Keratinocyte (primary cell): ENCODE measurements around the gene FKBP1A. TPM values are rescaled to one million over a fixed set of nuclear protein-coding genes. Genes with fewer than 3 reads are reported as not detected.

ENCODE experiments used
- DNase-seq: peaks from one replicate; pipeline ENCODE4 v3.0.0-alpha.2; 2011; ENCODE audit warnings: low read depth, missing footprints, low spot score
- FAIRE-seq: peaks from 2 replicates; lab custom pipeline; 2011; peaks lifted over from hg19 to GRCh38; lab: Jason Lieb, UNC
- H2AFZ ChIP-seq: 2 replicates; pipeline ENCODE4 v1.6.0; 2012; ENCODE audit warnings: low read length, control low read depth, inconsistent platforms; ENCODE audit not compliant: control insufficient read depth
- H3K27ac ChIP-seq: 2 replicates; pipeline ENCODE4 v1.5.1; 2011; ENCODE audit warnings: low read length; ENCODE audit not compliant: control insufficient read depth, insufficient read depth
- H3K27me3 ChIP-seq: 3 replicates; pipeline ENCODE4 v1.6.0; 2011; ENCODE audit warnings: low read length; ENCODE audit not compliant: control insufficient read depth, insufficient read depth; ENCODE audit errors: extremely low read depth
- H3K36me3 ChIP-seq, 2 experiments: 2 replicates in 1 of 2; 3 replicates in 1 of 2; pipeline ENCODE4 v1.5.1; 2011; ENCODE audit warnings: low read length in 2 of 2, mild to moderate bottlenecking in 1 of 2; ENCODE audit not compliant: control insufficient read depth in 2 of 2, insufficient read depth in 2 of 2; ENCODE audit errors: extremely low read depth in 1 of 2
- H3K4me1 ChIP-seq: 3 replicates; pipeline ENCODE4 v1.5.1; 2011; ENCODE audit warnings: low read length; ENCODE audit not compliant: control insufficient read depth, insufficient read depth; ENCODE audit errors: extremely low read depth
- H3K4me2 ChIP-seq: 3 replicates; pipeline ENCODE4 v1.6.0; 2011; ENCODE audit warnings: low read depth, low read length; ENCODE audit not compliant: control insufficient read depth, insufficient read depth; ENCODE audit errors: extremely low read depth
- H3K4me3 ChIP-seq, 3 experiments: fragments of 200-600 bp in 1 of 3; sonication (generic) in 1 of 3; 2 replicates in 2 of 3; 3 replicates in 1 of 3; pipeline ENCODE4 v1.5.1; 2011 to 2016; ENCODE audit warnings: low read length in 3 of 3, mild to moderate bottlenecking in 3 of 3, control low read depth in 2 of 3, inconsistent platforms in 1 of 3, low read depth in 1 of 3, mixed read lengths in 1 of 3, mixed run types in 1 of 3, moderate library complexity in 1 of 3; ENCODE audit not compliant: control insufficient read depth in 2 of 3, insufficient read depth in 2 of 3; ENCODE audit errors: extremely low read depth in 1 of 3
- H3K79me2 ChIP-seq: 2 replicates; pipeline ENCODE4 v1.6.0; 2012; ENCODE audit warnings: low read length; ENCODE audit not compliant: control insufficient read depth, insufficient read depth
- H3K9ac ChIP-seq: 3 replicates; pipeline ENCODE4 v1.6.0; 2011; ENCODE audit warnings: low read length; ENCODE audit not compliant: control insufficient read depth, insufficient read depth; ENCODE audit errors: extremely low read depth
- H3K9me1 ChIP-seq: 3 replicates; pipeline ENCODE4 v1.6.0; 2011; ENCODE audit warnings: low read length; ENCODE audit not compliant: control insufficient read depth, insufficient read depth; ENCODE audit errors: extremely low read depth
- H3K9me3 ChIP-seq: 2 replicates; pipeline ENCODE4 v1.5.1; 2012; ENCODE audit warnings: low read depth, low read length; ENCODE audit not compliant: control insufficient read depth
- H4K20me1 ChIP-seq: 3 replicates; pipeline ENCODE4 v1.6.0; 2011; ENCODE audit warnings: low read length; ENCODE audit not compliant: control insufficient read depth, insufficient read depth; ENCODE audit errors: extremely low read depth
- EZH2 ChIP-seq: IDR thresholded peaks from one replicate; pipeline ENCODE4 v1.6.1; 2012; ENCODE audit warnings: inconsistent platforms, mild to moderate bottlenecking, low read length, moderate library complexity
- dilution Hi-C: fragments of 300-500 bp; cut with MboI; formaldehyde crosslinking; loops from one replicate; pipeline ENCODE4 v1.7.0; 2020; ENCODE audit warnings: low sequenced_read_pairs; ENCODE audit not compliant: extremely low pct_ligation_motif_present
- polyA plus RNA-seq, 5 experiments: library from polyadenylated mRNA; depleted of rRNA in 3 of 5; stranded (reverse) in 3 of 5; stranded (forward) in 1 of 5; unstranded in 1 of 5; fragments of >200 nt; gene quantifications; 1 replicate in 1 of 5; 2 replicates in 3 of 5; 3 replicates in 1 of 5; pipeline versions ENCODE4 v1.2.1 to v1.2.3, GENCODE V29; 2011 to 2012; ENCODE audit warnings: missing spikeins in 2 of 5, low read depth in 1 of 5, low replicate concordance in 1 of 5
- TF ChIP-seq, protein P1 (sequence below), 3 experiments: IDR thresholded peaks in 1 of 3; conservative IDR thresholded peaks in 1 of 3; optimal IDR thresholded peaks in 1 of 3; 2 replicates in 2 of 3; 3 replicates in 1 of 3; pipeline versions ENCODE3 to v1.5.1; 2011; ENCODE audit warnings: low read length in 3 of 3, mild to moderate bottlenecking in 3 of 3, moderate library complexity in 2 of 3, control low read depth in 1 of 3, inconsistent platforms in 1 of 3; ENCODE audit not compliant: insufficient read depth in 2 of 3; ENCODE audit errors: extremely low read depth in 1 of 3

The FKBP1A gene
- polyA plus RNA-seq, 1 donor (not counting 4 experiments of a cell fraction or from before 2014, with no cell fraction given), result 1,010 TPM

DNA sequence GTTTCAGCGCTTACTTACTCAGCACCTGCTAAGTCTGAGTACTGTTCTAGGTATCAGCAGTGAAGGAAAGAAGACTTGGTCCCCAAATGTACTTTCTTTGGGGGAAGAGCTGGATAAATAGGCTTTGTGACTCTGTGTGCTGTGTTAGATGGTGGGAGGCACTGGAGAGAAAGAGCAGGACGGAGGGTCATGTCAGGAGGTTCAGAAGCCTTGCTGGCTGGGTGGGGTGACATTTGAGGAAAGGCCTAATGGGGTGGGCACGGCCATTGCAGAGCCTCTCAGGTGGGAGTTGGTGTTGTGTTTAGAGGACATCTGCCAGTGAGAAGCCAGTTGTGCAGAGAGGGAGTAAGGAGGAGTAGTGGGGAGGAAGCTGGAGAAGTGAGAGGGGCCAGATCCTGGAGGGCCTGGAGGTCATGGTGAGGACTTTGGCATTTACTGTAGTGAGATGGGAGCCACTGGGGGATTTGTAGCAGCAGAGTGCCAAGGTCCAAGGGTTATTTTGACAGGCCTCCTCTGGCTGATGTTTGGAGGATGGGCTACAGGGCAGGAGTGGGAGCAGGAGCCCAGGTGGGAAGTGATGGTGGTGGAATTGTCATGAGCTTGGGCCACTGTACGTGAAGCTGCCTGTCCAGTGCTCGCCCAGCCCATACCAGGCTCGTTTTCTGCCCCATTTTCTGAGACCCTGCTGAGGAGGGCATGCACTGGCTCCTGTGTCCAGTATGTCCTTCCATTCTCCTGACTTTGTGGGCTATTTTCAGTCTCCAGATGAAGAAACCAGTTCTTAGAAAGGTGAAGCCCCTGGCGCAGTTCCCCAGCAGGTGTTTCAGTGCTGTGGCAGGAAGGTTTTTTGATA, 64.8 kb downstream of the FKBP1A start:
- Histone ChIP-seq H2AFZ (no peak overlapping the region), H3K4me1 (peaks cover 72% of the 10 kb centered on the region), H3K9me1 (peaks cover 2% of the 10 kb centered on the region), H4K20me1 (no peaks in the 10 kb centered on the region), H3K4me2 (peak overlapping the region; percentile 96), H3K36me3 (peaks cover 0 to 4% of the 10 kb centered on the region in 2 experiments), H3K79me2 (peaks cover 64% of the 10 kb centered on the region), H3K9ac (peak overlapping the region; percentile 100), H3K4me3 (peak overlapping the region; percentile 12 to 53 (median 45)), H3K9me3 (no peaks in the 10 kb centered on the region), H3K27me3 (no peaks in the 10 kb centered on the region), H3K27ac (peak overlapping the region; percentile 99)
- DNase-seq, result no peak
- TF ChIP-seq, protein P1, sequence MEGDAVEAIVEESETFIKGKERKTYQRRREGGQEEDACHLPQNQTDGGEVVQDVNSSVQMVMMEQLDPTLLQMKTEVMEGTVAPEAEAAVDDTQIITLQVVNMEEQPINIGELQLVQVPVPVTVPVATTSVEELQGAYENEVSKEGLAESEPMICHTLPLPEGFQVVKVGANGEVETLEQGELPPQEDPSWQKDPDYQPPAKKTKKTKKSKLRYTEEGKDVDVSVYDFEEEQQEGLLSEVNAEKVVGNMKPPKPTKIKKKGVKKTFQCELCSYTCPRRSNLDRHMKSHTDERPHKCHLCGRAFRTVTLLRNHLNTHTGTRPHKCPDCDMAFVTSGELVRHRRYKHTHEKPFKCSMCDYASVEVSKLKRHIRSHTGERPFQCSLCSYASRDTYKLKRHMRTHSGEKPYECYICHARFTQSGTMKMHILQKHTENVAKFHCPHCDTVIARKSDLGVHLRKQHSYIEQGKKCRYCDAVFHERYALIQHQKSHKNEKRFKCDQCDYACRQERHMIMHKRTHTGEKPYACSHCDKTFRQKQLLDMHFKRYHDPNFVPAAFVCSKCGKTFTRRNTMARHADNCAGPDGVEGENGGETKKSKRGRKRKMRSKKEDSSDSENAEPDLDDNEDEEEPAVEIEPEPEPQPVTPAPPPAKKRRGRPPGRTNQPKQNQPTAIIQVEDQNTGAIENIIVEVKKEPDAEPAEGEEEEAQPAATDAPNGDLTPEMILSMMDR (optimal IDR thresholded peaks at IDR 0.05 in 1 of 3, IDR thresholded peaks at IDR 0.05 in 1 of 3, conservative IDR thresholded peaks at IDR 0.05 in 1 of 3; ENCODE audit: extremely low read depth in 1 of 3, insufficient read depth in 2 of 3, low read length in 3 of 3), result no peak
- no peak for TF ChIP-seq EZH2
- peak; percentile 44 for FAIRE-seq
- dilution Hi-C loops, result no loop called here

DNA sequence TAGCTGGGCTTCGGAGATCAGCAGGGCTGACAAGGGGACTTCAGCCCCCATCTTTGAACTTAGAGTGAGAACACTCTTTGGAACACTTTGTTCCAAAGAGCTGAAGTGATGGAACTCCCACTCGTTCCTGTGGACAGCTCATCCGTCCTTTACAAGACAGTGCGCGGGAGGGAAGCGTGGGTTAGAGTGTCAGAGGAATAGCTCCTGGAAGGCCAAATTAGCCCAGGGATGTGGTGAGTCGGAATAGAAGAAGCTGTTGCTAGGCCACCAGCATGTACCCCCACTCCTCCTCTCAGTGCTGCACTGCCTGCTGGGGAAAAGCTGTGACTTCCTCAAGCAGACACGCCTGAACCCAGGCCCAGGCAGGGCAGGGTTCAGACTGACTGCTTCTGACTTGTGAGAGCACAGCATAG, 65.6 kb downstream of the FKBP1A start:
- no peak for FAIRE-seq
- peak overlapping the region; percentile 99 for H3K27ac ChIP-seq
- TF ChIP-seq EZH2, result no peak
- TF ChIP-seq, protein P1 (optimal IDR thresholded peaks at IDR 0.05 in 1 of 3, IDR thresholded peaks at IDR 0.05 in 1 of 3, conservative IDR thresholded peaks at IDR 0.05 in 1 of 3; ENCODE audit: extremely low read depth in 1 of 3, insufficient read depth in 2 of 3, low read length in 3 of 3), result no peak

More for the DNA sequence above, 65.6 kb downstream of the FKBP1A start:
- Histone ChIP-seq H3K4me3 (peak overlapping the region in 2 of 3 experiments; percentile 17 to 53), H2AFZ (no peak overlapping the region), H4K20me1 (no peaks in the 10 kb centered on the region), H3K9ac (peak overlapping the region; percentile 100), H3K9me3 (no peaks in the 10 kb centered on the region), H3K4me1 (peaks cover 78% of the 10 kb centered on the region), H3K27me3 (no peaks in the 10 kb centered on the region), H3K79me2 (peaks cover 61% of the 10 kb centered on the region), H3K9me1 (peaks cover 2% of the 10 kb centered on the region), H3K4me2 (peak overlapping the region; percentile 96), H3K36me3 (peaks cover 0 to 2% of the 10 kb centered on the region in 2 experiments)
- DNase-seq, result no peak
- dilution Hi-C loops, result no loop called here
